GM20000 (cell line): ENCODE results near the gene TRAF3IP3.

Source experiments
- DNase-seq: peaks from one replicate; pipeline ENCODE4 v3.0.0; 2012; ENCODE audit warnings: low spot score
- TF ChIP-seq, protein P1 (sequence below): IDR thresholded peaks from 2 replicates; pipeline ENCODE4 v1.5.1; 2012; ENCODE audit warnings: mild to moderate bottlenecking, control low read depth; ENCODE audit errors: extremely low read depth, missing control alignments

TRAF3IP3 gene

DNA sequence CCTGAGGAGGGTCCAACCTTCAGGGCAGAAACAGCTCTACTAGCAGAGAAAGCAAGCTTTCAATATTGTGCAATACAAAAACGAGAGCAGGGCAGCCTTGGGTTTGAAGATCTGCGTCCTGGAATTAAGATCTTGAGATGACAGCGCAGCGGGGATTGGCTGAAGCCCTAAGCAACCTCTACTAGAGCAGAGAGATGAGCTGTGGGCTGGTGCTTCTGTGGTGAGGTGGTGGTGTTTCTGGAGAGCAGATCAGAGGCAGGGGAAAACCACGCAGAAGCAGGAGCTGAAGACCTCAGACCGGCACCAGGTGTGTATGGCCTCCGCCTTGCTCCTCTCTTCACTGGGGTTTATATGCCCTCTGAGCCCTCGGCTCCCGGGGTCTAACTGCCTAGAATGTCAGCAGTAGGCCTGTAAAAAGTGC, 12.5 kb downstream of the TRAF3IP3 start:
- TF ChIP-seq, protein P1, sequence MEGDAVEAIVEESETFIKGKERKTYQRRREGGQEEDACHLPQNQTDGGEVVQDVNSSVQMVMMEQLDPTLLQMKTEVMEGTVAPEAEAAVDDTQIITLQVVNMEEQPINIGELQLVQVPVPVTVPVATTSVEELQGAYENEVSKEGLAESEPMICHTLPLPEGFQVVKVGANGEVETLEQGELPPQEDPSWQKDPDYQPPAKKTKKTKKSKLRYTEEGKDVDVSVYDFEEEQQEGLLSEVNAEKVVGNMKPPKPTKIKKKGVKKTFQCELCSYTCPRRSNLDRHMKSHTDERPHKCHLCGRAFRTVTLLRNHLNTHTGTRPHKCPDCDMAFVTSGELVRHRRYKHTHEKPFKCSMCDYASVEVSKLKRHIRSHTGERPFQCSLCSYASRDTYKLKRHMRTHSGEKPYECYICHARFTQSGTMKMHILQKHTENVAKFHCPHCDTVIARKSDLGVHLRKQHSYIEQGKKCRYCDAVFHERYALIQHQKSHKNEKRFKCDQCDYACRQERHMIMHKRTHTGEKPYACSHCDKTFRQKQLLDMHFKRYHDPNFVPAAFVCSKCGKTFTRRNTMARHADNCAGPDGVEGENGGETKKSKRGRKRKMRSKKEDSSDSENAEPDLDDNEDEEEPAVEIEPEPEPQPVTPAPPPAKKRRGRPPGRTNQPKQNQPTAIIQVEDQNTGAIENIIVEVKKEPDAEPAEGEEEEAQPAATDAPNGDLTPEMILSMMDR, result no peak
- DNase-seq, result peak; percentile 79

DNA sequence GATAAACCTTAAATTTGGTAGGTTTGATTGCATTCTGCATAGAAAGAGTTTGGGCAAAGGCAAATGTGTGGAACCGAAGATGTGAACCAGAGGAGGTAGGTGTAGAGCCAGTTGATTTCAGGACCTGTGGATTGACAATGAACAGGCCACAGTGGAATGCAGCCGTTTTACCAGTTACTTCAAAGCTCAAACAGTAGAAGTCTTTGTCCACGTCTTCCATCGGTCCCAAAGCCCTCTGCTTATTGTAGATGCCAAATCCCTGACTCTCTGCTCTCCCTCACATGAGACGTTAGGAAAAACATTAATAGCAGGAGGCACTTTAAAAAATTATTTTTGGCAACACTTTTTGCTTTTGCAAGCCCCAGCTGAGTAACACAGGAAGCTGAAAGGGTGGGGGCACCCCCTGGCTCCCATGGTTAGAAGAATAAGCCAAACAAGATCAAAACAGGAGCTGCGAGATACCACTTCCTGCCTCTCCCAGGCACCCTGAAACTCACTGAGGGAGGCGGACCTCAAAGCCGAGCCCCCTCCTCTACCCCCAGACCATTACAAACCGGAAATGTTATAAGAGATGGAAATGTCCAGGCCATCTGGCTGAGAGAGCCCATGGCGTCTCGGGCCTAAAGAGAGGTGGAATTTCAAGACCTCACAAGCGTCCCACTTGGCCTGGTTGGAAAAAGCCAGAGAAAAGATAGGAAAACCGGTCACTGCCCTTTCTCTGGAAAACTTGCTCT, 13.5 kb downstream of the TRAF3IP3 start:
- peak; percentile 74 for DNase-seq
- TF ChIP-seq, protein P1, result no peak

DNA sequence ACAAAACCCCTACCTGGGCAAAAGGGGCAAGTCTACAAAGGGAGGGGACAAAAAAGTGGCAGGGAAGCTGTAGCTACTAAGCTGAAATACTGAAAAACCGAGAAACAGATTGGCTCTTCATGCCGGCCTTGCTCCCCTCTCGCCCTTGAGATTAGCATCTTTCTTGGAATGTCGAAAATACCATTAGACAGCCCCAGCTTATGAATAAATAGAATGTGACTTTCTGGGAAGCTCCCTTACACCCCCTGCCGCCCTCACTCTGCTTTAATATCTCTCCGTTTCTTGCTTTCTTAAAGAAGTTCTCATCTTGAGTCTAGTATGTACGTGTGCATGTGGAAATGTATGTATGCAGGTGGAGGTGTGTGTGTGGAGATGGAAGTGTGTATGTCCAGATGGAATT, 14.1 kb downstream of the TRAF3IP3 start:
- no peak for DNase-seq

DNA sequence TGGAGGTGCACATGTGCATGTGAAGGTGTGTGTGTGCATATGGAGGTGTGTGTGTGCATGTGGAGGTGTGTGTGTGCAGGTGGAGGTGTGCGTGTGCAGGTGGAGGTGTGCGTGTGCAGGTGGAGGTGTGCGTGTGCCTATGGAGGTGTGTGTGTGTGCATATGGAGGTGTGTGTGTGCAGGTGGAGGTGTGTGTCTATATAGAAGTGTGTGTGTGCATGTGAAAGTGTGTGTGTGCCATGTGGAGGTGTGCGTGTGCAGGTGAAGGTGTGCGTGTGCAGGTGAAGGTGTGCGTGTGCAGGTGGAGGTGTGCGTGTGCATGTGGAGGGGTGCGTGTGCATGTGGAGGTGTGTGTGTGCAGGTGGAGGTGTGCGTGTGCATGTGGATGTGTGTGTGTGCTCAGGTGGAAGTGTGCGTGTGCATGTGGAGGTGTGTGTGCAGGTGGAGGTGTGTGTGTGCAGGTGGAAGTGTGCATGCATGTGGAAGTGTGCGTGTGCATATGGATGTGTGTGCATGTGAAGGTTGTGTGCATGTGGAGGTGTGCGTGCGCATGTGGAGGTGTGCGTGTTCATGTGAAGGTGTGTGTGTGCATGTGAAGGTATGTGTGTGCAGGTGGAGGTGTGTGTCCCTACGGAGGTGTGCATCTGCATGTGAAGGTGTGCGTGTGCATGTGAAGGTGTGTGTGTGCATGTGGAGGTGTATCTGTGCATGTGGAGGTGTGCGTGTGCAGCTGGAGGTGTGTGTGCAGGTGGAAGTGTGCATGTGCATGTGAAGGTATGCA, 15.0 kb downstream of the TRAF3IP3 start:
- no peak for DNase-seq

More for the DNA sequence above, 14.1 kb downstream of the TRAF3IP3 start:
- TF ChIP-seq, protein P1, result no peak

DNA sequence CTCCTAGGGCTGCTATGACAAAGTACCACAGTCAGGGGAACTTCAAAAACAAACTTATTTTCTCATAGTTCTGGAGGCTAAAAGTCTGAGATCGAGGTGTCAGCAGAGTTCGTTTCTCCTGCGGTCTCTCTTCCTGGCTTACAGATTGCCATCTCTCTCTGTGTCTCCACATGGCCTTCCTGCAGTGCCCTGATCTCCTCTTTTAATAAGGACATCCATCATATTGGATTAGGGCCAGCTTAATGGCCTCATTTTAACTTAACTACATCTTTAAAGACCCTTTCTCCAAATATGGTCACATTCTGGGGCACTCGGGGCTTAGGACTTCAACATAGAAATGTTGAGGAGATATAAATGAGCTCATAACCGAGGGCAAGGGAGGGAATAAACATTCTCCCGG, 16.3 kb downstream of the TRAF3IP3 start:
- TF ChIP-seq, protein P1, result no peak
- DNase-seq, result no peak

More for the DNA sequence above, 15.0 kb downstream of the TRAF3IP3 start:
- TF ChIP-seq, protein P1, result no peak

DNA sequence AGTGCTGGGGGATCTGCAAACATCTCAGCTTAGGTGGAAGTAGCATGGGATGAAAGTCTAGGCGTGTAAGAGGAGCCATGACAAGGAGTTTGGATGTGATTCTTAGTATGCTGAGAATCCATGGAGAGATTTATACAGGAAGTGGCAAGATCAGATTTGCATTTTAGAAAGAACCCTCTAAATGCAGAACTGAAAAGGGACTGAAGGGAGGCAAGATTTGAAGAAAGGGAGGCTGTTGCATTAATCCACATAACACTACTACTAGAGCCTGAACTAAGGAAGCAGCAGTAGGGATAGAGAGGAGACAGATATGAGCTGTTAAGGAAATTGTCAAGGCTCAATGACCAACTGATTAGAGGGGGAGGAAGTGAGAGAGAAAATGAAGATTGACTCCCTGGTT, 18.7 kb downstream of the TRAF3IP3 start:
- DNase-seq, result no peak
- TF ChIP-seq, protein P1, result no peak

DNA sequence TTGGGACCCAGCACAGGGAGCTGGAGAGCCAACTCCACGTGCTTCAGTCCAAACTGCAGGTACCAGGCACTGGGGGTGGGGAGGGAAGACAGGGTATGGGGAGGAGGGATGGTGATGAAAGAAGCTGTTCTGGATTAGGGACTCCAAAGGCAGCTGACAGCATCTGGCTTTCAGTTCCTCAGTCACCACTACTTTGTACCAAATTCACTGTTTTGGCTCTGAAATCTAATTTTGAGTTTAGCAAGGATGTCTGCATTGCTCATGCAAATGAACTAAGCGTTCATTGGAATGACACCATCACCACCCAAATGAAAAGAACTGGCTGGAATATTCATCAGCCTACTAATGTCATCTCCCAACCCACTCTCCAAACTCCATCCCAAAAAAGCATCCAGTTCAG, 19.8 kb downstream of the TRAF3IP3 start:
- DNase-seq, result no peak
- TF ChIP-seq, protein P1, result no peak
